Neutrophil (primary cell): ENCODE results near the gene SPAG5.

Experiments used
- H3K27ac ChIP-seq: fragments of 200-600 bp; sonication (generic); 2 replicates; pipeline ENCODE4 v1.5.1; 2016; ENCODE audit warnings: mild to moderate bottlenecking, moderate library complexity
- H3K27me3 ChIP-seq: fragments of 200-600 bp; sonication (generic); 2 replicates; pipeline ENCODE4 v1.6.0; 2016; ENCODE audit warnings: mild to moderate bottlenecking
- H3K36me3 ChIP-seq: fragments of 200-600 bp; sonication (generic); 2 replicates; pipeline ENCODE4 v1.5.1; 2017
- H3K4me1 ChIP-seq, 2 experiments: fragments of 200-600 bp in 1 of 2; sonication (generic) in 1 of 2; 1 replicate in 1 of 2; 2 replicates in 1 of 2; pipeline versions ENCODE4 v1.5.1 to v1.6.1; 2013 to 2016; ENCODE audit warnings: low read depth in 1 of 2, low read length in 1 of 2, mild to moderate bottlenecking in 1 of 2, moderate library complexity in 1 of 2; ENCODE audit not compliant: control insufficient read depth in 1 of 2, insufficient read depth in 1 of 2
- H3K4me3 ChIP-seq, 2 experiments: fragments of 200-600 bp in 1 of 2; sonication (generic) in 1 of 2; 1 replicate in 1 of 2; 2 replicates in 1 of 2; pipeline ENCODE4 v1.5.1; 2013 to 2016; ENCODE audit warnings: low read depth in 1 of 2, low read length in 1 of 2, mild to moderate bottlenecking in 1 of 2, moderate library complexity in 1 of 2
- H3K9me3 ChIP-seq: fragments of 200-600 bp; sonication (generic); 2 replicates; pipeline ENCODE4 v1.5.1; 2016
- CTCF ChIP-seq: fragments of 200-600 bp; sonication (generic); IDR thresholded peaks from 2 replicates; pipeline ENCODE4 v1.5.1; 2016; ENCODE audit warnings: antibody characterized with exemption

Gene SPAG5

GRCh38 chr17:28624148-28624547 lies 25.3 kb upstream of the SPAG5 start:
- no peak overlapping the region for H3K27ac ChIP-seq
- no peaks in the 10 kb centered on the region for H3K27me3 ChIP-seq
- TF ChIP-seq CTCF = no peak
- no peaks in the 10 kb centered on the region for H3K9me3 ChIP-seq
- peaks cover 95% of the 10 kb centered on the region for H3K36me3 ChIP-seq
- no peak overlapping the region for H3K4me3 ChIP-seq
- no peaks in the 10 kb centered on the region for H3K4me1 ChIP-seq

- H3K27me3 ChIP-seq = no peaks in the 10 kb centered on the region
- H3K4me1 ChIP-seq = no peaks in the 10 kb centered on the region
- no peaks in the 10 kb centered on the region for H3K9me3 ChIP-seq
- no peak overlapping the region for H3K4me3 ChIP-seq
- TF ChIP-seq CTCF = no peak
- peaks cover 95% of the 10 kb centered on the region for H3K36me3 ChIP-seq
- no peak overlapping the region for H3K27ac ChIP-seq
These were observed 24.9 kb upstream of the SPAG5 start for GRCh38 chr17:28623696-28624095.

- peaks cover 95% of the 10 kb centered on the region for H3K36me3 ChIP-seq
- no peak for TF ChIP-seq CTCF
- no peak overlapping the region for H3K4me3 ChIP-seq
- H3K27me3 ChIP-seq = no peaks in the 10 kb centered on the region
- H3K9me3 ChIP-seq = no peaks in the 10 kb centered on the region
- H3K27ac ChIP-seq = no peak overlapping the region
- H3K4me1 ChIP-seq = no peaks in the 10 kb centered on the region
These were observed 23.4 kb upstream of the SPAG5 start for GRCh38 chr17:28622186-28622585.

- H3K4me1 ChIP-seq = no peaks in the 10 kb centered on the region
- peaks cover 100% of the 10 kb centered on the region for H3K36me3 ChIP-seq
- no peak overlapping the region for H3K27ac ChIP-seq
- no peaks in the 10 kb centered on the region for H3K27me3 ChIP-seq
- H3K9me3 ChIP-seq = no peaks in the 10 kb centered on the region
- H3K4me3 ChIP-seq = no peak overlapping the region
- no peak for TF ChIP-seq CTCF
These were observed 21.2 kb upstream of the SPAG5 start for GRCh38 chr17:28620010-28620409.

GRCh38 chr17:28618464-28618863 lies 19.6 kb upstream of the SPAG5 start:
- TF ChIP-seq CTCF = no peak
- Histone ChIP-seq H3K9me3 (no peaks in the 10 kb centered on the region), H3K4me1 (no peaks in the 10 kb centered on the region), H3K36me3 (peaks cover 100% of the 10 kb centered on the region), H3K27ac (no peak overlapping the region), H3K27me3 (no peaks in the 10 kb centered on the region), H3K4me3 (no peak overlapping the region)

- Histone ChIP-seq H3K9me3 (no peaks in the 10 kb centered on the region), H3K27ac (no peak overlapping the region), H3K4me1 (no peaks in the 10 kb centered on the region), H3K4me3 (no peak overlapping the region), H3K36me3 (peaks cover 91% of the 10 kb centered on the region), H3K27me3 (no peaks in the 10 kb centered on the region)
- TF ChIP-seq CTCF = no peak
These were observed 17.5 kb upstream of the SPAG5 start for GRCh38 chr17:28616281-28616680.
